ENCODE results near the gene SH3BP2.

GRCh38 chr4:2828758-2829181, 35.9 kb downstream of the SH3BP2 start:
- TF ChIP-seq, protein P1, sequence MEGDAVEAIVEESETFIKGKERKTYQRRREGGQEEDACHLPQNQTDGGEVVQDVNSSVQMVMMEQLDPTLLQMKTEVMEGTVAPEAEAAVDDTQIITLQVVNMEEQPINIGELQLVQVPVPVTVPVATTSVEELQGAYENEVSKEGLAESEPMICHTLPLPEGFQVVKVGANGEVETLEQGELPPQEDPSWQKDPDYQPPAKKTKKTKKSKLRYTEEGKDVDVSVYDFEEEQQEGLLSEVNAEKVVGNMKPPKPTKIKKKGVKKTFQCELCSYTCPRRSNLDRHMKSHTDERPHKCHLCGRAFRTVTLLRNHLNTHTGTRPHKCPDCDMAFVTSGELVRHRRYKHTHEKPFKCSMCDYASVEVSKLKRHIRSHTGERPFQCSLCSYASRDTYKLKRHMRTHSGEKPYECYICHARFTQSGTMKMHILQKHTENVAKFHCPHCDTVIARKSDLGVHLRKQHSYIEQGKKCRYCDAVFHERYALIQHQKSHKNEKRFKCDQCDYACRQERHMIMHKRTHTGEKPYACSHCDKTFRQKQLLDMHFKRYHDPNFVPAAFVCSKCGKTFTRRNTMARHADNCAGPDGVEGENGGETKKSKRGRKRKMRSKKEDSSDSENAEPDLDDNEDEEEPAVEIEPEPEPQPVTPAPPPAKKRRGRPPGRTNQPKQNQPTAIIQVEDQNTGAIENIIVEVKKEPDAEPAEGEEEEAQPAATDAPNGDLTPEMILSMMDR (conservative IDR thresholded peaks at IDR 0.05; ENCODE audit: low read depth, low read length): no peak
- no peak for TF ChIP-seq EZH2phosphoT487 (IDR thresholded peaks at IDR 0.05; ENCODE audit: borderline replicate concordance, low read length)
- TF ChIP-seq EZH2 (IDR thresholded peaks at IDR 0.05; ENCODE audit: low read length, unreplicated experiment): no peak

Measured in PC-3 (cell line).